HG03457 (cell line): ENCODE data around the gene STK32B.

Source experiments
- ATAC-seq: cut with Tn5 transposase; IDR thresholded peaks from one replicate; pipeline ENCODE4 v1.9.1; 2021; ENCODE audit warnings: moderate number of reproducible peaks; ENCODE audit not compliant: unreplicated experiment

The STK32B gene

DNA sequence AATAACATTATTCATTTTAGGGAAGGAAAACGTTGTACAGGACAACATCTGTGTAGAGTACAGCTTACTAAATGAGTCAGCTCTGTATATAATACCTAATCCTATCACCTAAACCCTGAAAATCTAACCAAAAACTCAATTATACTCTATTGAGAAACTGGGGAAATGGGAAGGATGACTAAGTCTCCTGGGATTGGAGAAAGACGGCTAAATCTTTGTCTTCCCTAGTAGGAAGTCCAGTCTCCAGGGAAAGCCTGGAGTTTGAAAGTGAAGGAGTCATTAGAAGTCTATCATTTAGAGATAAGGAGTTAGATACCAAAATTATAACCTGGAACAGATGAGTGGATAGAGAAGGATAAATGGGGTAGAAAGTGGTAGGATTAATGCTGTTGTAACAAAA, 286.5 kb downstream of the STK32B start:
- ATAC-seq = no peak

DNA sequence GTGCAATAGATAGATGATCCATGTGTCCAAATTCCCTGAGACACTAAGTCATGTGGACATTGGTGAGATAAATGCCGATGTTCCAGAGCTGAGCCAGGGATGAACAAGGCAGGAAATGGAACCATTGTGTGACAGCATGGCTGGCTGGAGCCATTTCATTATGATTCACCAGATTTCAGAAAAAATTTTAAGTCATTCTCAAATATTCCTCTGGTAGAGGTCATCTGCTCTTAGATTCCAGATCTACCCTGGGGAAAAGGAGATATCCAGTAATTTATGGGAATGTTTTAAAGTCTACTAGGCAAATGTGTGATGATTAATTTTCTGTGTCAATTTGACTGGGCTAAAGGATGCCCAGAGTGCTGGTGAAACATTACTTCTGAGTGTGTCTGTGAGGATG, 287.3 kb downstream of the STK32B start:
- ATAC-seq = no peak

DNA sequence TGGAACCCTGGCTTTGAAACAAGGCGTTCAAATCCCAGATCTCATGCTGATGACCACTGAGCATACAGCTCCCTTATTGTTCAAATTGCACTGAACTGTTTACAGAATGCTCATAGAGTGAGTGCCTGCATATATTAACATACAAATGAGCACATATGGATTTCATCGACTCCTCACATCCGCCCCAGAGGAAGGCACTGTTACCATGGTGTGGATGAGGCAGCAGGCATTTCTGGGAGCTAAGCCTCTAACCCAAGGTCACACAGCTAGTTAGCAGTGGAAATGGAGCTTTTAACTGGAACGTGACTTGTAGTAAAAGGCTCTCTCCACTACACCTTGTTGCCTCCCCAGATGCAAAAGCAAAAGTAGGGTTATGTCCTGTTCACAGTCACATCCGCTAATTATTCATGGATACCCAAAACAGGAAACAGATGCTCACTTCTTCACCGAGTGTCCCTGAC, 289.7 kb downstream of the STK32B start:
- no peak for ATAC-seq

DNA sequence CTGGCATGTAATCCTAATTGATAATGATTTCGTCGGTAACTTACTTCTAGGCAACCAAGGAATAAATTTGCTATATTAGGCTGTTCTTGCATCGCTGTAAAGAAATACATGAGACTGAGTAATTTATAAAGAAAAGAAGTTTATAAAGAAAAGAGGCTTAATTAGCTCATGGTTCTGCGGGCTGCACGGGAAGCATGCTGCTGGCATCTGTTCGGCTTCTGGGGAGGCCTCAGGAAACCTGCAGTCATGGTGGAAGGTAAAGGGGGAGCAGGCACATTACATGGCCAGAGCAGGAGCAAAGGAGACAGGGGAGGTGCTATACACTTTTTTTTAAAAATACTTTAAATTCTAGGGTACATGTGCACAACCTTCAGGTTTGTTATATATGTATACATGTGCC, 290.2 kb downstream of the STK32B start:
- ATAC-seq = no peak

DNA sequence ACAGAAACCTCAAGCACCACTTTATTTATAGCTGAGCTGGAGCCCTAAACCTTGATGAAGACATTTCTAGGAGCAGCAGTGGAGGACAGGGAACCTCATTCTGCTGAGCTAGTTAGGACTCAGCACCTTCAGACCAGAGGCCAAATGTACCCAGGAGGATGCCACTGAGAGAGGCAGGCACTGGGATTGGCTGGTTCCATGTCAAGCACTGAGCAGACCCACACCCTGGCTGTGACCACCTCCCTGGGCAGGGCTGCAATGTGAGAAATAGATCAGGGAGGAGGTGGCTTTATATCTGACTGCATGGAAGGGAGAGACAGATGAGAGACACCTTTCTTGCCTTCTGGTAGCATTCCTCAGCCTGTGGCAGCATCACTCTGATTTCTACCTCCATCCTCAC, 304.6 kb downstream of the STK32B start:
- no peak for ATAC-seq

DNA sequence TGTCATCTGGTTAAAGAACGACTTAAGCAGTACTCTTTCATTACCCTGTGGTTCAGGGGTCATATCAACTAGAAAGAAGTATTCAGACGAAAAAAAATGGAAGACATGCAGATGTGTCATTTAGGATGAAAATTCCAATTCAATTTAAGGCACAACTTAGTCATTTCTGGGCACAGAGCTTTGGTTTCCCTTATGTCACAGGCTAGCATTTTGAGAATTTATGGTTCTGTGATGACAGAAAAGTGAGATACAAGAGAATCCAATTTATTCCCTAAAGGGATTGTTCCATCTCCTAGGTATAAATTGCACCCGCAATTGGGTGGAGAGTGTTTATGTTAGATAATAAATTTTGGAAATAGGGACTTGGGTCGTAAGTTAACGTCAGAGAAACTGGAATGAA, 306.6 kb downstream of the STK32B start:
- no peak for ATAC-seq

DNA sequence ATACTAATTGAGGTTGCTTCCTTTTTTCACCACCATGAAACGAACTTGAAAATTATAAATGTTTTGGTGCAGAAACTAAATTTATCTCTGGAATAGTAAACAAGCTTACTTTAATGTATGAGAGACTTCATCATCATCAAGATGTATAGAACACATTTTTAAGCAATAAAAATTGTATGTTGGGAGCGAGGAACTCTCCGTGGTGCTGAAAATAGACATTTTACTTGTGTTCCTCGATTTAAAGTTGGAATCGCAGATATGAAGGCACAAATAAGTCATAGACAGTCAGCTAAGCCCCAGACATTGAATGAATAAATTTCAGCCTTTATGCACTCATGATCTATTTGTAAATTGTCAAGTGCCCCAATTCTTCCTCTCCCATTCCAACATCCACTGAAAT, 310.7 kb downstream of the STK32B start:
- ATAC-seq = no peak

DNA sequence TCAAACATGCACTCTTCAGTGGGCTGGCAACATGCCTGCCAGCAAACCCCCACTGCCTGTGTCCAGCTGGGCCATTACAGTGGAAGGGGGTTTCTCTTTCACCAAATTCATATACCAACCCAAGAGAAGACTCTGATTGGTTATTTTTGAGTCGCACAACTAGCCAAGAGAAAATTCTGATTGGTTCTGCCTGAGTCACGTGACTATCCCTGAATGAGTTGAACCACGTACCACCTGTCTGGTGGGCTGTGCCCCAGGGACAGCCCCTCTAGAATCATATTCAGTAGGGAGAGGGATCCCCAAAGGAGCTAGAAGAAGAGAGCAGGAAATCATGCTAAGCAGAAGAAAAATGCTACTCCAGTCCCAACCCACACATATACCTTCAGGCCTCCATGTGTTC, 313.1 kb downstream of the STK32B start:
- ATAC-seq = no peak

DNA sequence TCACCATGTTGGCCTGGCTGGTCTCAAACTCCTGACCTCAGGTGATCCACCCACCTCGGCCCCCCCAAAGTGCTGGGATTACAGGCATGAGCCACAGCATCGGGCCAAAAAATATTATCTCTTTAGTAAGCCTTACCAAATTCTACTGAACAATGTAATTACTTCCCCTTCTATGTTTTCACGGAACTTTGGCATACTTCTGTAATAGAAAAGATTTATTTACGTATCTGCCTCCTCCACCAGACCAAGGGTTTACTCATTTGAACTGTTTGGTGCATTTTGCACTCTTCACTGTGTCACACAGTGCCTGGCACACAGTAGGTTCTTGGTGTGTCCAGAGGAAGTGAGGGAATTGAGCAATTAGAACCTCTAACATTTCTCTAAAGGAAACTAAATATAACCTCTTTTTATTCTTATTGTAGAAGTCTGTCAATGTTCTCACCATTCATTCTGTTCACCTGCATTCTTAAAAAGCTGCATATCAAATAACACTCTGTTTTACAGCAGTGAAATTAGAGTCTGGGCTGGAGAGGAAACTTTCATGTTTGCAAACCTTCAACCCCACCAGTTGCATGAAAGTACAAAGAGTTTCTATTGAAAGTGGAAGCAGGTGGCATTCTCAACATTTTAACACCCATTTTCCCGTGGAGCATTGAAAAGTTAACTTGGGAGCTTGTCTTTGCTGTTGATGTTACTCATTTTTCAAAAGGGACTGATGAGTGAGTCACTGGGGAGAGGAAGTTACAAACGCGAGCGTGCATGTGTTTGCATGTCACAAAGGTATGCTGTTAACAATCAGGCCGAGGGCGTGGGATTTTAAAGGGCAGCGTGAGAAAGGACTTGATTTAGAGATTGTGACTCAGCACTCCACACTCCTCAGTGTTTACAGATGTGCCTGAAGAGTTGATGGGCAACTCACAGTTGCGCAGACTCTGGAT, 314.1 kb downstream of the STK32B start:
- no peak for ATAC-seq

DNA sequence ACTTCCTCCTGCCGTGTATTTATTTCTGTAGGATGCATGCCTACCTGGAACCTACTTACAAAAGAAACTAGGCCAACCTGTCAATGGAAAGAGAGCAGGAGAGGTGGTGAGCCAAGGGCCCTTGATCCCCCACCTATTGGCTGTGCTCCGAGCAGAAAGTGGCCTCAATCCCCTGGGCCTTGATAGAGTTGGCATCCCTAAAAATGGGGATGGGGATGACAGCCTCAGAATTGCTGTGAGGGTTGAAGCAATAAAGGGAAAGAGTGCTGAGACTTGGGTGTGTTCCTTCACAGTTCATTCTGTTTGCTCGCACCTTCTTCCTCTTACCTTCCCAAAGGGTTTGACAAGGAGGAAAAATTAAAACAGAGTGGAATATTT, 314.7 kb downstream of the STK32B start:
- no peak for ATAC-seq

DNA sequence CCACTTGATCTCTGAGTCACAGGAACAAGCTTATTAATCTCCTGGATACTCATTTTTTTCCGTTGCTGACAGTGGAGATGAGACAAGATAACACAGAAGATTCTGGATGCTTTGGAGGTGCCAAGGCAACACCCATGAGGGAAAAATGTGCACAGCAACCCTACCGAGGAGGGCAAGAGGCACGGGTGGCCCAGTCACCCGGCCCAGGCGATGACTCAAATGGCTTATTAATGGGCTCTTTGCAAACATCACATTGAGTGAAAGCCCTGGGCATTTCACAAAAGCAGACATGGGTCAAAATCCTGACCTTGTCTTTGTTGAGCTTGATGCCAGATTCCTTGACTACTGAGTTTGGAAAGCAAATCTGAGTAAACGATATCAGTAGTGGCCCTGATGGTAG, 315.1 kb downstream of the STK32B start:
- no peak for ATAC-seq

DNA sequence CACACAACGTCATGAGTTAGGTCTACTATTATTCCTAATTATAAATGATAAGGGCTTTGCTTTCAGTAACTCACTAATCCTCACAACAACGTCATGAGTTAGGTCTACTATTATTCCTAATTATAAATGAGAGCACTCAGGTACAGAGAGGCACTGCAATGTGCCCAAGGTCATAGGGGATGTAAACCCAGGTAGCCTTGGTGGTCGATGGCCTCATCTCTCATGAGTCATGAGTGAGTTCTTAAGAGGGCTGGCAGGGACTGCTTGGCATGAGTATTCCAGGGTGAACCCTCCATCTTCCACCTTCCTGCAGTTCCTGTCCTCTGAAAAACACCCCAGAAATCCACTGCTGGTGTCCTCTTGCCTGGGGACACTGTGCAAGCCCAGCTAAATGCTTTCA, 317.1 kb downstream of the STK32B start:
- no peak for ATAC-seq

DNA sequence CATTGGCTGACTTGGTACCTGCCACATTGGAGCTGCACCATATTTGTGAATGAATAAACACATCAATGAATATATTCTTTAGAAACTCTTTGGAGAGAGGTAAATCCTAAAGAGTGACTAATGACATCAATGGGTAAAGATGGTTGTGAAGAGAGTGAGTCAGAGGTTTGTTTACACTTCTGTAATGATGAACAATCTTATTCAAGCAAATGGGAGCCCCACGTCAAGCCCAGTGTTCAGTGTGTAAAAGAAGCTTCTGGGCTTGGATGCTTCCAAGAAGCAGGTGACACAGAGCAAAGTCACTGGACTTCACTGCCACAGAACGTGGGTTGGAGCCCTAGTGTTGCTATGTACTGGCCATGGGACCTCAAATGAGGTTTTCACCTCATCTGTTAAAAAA, 319.0 kb downstream of the STK32B start:
- ATAC-seq = no peak

DNA sequence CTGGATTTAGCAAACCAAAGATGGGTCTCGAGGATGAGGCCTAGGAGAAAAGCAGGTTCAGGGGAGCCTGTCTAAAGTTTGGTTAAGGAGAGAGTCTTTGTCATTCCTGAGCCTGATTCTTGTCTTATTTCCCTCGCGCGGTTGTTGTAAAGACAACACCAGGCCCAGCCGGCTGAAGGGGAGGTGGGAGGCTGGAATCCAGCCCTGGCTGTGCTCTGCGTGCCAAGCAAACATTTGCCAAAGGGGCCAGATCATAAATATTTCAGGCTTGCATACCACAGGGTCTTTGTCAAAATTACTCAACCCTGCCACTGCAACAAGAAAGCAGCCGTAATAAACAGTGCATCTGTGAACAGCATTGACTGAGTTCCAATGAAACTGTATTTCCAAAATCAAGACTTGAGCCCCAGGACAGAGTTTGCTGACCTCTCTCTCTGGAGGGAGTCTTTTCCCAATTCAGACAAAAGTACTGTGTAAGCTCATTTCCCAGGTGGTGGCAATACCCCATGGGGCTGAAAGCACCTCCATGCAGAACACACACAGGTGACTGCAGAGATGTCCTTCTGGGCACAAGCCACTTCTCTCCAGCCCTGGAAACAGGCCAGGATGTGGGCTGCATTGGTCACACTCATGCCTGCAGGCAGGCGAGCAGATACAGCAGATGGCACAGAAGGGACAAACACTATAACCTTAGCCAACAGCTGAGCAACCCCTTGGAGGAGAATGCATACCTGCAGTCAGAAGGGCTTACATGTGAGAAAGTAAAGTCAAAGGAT, 320.3 kb downstream of the STK32B start:
- ATAC-seq = no peak

DNA sequence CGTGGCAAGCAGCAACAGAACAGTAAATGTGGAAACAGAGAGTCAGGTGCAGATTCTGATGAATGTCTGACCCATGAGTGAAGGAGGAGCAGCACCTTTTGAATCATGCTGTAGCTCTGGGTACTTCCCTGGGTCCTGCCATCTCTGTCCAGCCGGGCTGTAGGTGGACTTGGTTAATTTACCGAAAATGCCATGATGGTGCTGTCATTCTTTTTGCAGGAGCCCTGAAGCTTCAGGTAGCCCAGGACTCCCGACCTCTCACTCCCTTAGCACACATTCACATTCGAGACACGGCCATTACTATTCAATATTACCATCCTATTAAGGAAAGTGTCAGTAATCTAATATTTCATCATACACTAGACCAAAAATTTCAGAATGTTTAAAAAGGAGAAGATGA, 320.9 kb downstream of the STK32B start:
- ATAC-seq = no peak

DNA sequence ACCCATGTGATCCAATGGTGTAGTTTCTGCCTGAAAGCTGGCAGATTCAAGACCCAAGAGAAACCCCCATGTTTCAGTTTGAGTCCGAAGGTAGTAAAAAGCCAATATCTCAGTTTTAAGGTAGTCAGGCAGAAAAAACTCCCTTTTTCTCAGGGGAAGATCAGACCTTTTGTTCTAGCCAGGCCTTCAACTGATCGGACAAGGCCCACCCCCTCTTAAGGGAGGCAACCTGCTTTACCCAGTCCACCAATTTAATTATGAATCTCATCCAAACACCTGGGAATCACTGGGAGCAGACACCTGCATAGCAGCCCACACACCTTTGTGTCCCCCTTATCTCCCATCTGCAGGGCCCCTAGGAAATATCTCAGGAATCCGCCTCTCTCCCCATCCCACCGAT, 322.0 kb downstream of the STK32B start:
- no peak for ATAC-seq

DNA sequence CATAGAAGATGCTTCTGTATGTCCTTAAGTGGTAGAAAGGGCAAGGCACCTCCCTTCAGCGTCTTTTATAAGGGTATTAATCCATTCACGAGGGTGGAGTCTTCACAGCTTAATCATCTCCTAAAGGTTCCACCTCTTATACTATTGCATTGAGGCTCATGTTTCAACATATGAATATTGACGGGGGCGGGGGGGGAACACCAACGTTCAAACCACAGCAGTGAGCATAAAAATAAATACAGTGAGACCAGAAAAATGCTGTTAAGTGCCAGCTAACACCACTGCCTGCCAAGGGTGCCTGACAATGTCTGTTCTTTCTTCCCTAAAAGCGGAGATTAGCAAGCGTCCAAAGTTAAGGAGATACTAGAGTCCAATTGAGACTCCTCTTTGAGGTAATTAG, 323.3 kb downstream of the STK32B start:
- no peak for ATAC-seq

DNA sequence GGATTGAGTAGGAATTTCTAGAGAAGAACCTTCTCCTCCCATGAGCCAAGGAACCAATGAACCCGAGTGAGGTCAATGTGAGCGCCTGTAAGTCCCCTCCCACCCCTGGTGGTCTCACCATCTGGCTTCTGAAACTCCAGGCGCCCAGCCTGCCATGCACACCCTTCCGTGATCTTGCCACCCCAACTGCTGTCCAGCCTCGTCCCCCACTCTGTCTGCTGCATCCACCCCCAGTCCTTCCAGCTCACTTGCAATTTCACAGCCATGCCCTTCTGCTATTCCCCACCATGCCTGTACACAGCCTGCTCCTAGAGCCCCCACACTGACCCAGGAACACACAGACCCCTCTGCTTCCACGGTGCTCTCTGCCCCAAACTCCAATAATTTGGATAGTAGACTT, 323.7 kb downstream of the STK32B start:
- no peak for ATAC-seq

DNA sequence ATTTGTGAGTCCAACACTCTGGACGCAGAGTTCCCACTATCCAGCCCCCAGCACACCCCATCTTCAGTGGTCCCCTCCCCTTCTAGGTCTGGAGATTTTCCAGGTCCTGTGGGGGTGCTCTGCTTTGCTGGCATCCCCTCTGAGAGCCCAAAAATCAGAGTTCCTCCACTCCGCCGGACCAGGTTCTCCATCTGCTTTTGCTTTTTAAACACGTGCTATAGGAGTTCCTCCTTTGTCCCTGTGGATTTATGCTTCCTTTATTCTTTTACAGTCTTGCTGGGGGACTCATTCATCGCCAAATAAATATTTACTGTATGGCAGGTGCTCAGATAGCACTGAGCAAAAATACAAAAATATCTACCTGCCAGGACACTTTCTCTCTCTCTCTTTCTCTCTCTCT, 324.7 kb downstream of the STK32B start:
- no peak for ATAC-seq

DNA sequence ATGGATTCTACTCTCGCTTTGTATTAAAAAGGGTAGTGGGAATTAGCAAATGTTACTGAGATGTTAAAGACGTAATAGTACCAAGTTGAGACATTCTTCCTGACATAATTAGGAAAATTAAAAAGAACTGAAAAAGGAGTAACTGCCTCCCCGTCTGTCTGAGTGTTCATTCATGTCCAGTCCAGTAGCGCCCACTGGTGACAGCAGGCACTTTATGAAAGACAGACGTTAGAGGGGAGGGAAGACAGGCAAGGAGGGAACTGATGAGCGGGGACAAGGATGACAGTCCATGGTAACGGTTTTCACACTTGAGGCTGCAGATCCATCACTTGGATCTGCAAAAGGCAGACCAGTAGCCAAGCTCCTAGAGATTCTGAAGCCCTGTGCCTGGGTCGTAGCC, 326.7 kb downstream of the STK32B start:
- no peak for ATAC-seq

DNA sequence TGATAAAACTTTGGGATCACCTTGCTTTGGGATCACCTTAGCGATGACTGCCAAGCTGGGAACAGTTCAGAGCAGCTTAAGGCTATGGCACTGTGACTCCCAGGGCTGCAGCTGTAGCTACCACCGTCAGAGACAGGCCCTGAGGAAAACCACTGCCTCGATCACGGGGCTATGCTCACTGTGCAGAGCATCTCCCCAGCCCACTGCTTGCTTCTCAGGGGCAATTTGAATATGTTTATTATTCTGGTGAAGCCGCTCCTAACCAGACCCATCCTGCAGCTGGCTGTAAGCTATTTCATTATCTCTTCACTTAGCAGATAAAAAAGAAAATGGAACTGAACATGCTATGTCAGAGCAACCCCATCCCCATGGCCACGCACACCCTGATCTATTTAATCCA, 328.6 kb downstream of the STK32B start:
- no peak for ATAC-seq

DNA sequence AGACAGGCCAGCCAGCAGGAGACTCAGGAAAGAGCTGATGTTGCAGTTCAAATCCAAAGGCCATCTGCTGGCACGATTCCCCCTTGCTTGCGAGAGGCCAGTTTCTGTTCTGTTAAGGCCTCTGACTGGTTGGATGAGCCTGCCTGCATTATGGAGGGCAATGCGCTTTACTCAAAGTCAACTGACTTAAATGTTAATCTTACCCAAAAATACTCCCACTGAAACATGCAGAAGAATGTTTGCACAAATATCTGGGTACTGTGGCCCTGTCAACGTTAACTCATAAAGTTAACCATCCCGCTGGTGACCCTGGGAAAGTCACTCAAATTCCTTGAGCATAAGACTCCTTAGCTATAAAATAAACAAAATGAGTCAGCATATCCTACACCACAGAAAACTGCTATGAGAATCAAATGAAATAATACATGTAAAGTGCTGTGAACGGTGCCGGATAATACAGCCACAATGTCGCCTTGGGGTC, 330.7 kb downstream of the STK32B start:
- ATAC-seq = no peak
